ENCODE data around the gene GATA2.
A peak's percentile ranks its signal among the peaks of the same experiment; 100 is the strongest.

The GATA2 gene

DNA sequence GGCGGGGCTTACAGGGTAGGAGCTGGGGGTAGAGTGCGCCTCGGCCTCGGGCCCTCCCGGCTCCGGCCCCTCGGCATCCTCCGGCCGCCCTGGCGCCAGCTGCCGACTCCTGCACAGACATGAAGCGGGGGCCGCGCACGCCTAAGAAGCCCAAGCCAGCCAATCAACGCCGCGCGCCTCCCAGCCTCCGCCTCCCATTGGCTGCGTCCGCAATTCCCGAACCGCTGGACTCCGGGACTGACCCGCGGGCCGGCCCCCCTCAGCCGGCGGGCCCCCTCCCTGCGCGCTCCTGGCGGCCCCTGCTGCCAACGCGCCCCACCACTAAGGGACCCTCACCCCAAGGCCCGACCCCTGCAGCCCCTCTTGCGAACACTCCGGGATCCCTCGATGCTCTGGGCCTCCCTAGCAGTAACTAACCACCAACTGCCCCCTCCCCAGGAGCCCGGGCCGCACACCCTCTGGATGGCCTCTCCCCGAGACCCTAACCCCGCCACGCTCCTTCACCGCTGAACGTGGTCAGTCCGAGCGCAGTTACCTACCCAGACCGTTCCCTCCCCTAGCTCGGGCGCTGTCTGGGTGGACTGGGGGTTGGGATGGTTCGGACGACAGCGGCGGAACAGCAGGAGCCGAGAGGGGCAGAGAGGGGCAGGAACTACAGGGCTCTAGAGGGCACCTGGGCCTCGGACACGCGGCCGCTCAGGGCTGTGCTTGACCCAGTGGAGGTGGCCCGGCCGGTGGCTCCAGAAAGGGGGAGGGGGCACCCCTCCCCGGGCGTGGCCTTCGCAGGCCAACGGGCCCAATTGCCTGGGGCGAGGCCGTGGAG is 5.0 kb downstream of the GATA2 start:
- TF ChIP-seq, protein P1, sequence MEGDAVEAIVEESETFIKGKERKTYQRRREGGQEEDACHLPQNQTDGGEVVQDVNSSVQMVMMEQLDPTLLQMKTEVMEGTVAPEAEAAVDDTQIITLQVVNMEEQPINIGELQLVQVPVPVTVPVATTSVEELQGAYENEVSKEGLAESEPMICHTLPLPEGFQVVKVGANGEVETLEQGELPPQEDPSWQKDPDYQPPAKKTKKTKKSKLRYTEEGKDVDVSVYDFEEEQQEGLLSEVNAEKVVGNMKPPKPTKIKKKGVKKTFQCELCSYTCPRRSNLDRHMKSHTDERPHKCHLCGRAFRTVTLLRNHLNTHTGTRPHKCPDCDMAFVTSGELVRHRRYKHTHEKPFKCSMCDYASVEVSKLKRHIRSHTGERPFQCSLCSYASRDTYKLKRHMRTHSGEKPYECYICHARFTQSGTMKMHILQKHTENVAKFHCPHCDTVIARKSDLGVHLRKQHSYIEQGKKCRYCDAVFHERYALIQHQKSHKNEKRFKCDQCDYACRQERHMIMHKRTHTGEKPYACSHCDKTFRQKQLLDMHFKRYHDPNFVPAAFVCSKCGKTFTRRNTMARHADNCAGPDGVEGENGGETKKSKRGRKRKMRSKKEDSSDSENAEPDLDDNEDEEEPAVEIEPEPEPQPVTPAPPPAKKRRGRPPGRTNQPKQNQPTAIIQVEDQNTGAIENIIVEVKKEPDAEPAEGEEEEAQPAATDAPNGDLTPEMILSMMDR (IDR thresholded peaks at IDR 0.05): no peak
- H3K27ac ChIP-seq: peak overlapping the region; percentile 68 to 79
- DNase-seq (ENCODE audit: low spot score): no peak
- H3K4me3 ChIP-seq: peak overlapping the region; percentile 86

DNA sequence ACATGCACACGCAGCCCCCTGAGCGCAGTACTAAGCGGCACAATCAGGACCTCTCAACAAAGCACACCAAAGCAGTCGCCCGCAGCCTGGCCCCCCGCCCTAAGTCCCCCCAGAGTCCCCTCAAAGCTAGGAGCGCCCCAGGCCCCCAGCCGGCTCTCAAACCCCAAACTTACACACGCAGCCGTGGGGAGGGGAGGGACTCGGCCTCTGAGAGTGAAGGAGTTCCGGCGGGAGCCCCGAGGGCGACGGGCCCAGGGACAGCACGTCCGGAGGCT is 5.5 kb downstream of the GATA2 start:
- TF ChIP-seq, protein P1 (IDR thresholded peaks at IDR 0.05): no peak
- Histone ChIP-seq H3K27ac (peak overlapping the region in 1 of 2 donors; percentile 79), H3K4me3 (peak overlapping the region; percentile 86)
- no peak for DNase-seq (ENCODE audit: low spot score)

DNA sequence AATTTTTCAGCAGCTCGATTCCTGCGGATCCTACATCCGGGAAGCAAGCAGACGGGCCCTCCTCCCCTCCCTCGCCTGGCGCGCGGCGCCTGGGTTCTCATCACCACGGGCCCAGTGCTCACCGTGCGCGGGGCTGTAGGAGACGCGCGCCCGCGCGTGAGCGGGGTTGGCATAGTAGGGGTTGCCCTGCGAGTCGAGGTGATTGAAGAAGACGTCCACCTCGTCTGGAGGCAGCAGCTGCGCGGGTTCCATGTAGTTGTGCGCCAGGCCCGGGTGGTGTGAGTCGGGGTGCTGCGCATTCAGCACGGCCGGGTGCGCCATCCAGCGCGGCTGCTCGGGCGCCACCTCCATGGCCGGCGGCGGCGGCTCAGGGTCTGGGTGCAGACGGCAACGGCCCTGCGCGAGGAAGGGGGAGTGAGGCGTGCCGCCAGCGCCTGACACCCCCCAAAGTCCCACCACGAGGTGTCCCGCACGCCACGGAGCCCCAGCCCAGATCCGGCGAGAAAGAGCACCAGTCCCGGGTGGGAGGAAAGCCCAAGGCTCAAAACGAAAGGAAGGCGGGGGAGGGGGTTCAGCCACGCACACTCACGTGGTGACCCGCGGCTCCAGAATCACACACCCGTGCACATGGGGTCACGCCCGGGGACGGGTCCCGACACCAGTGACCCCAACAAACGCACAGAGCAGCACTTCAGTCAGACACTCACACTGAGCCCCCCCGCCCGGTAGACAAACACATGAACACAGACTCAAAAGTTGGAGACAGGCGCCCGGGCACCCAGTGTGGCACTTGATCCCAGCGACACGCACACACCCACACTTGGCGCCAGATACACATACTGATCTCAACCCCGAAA is 6.1 kb downstream of the GATA2 start:
- Histone ChIP-seq H3K27ac (peak overlapping the region in 1 of 2 donors; percentile 79), H3K4me3 (peak overlapping the region; percentile 86)
- TF ChIP-seq, protein P1 (IDR thresholded peaks at IDR 0.05): no peak
- no peak for DNase-seq (ENCODE audit: low spot score)

DNA sequence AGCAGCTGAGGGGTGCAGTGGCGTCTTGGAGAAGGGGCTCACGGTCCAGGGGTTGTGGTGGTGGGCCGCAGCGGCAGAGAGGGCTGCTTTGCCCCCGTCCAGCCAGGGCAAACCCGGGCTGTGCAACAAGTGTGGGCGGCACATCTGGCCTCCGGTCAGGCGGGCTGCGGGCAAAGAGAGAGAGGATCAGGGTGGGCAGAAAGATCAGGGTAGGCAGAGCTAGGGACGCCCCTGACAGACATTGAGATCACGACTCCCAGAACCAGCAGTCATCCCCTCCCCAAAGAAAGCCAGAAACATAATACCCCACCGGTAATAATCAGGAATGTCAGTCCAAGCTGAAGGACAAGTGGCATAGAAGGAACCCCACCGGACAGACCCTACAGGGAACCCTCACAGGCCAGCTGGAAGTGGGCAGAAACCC is 6.8 kb downstream of the GATA2 start:
- DNase-seq (ENCODE audit: low spot score): no peak
- TF ChIP-seq, protein P1 (IDR thresholded peaks at IDR 0.05): no peak
- Histone ChIP-seq H3K27ac (no peak overlapping the region), H3K4me3 (peak overlapping the region; percentile 86)

DNA sequence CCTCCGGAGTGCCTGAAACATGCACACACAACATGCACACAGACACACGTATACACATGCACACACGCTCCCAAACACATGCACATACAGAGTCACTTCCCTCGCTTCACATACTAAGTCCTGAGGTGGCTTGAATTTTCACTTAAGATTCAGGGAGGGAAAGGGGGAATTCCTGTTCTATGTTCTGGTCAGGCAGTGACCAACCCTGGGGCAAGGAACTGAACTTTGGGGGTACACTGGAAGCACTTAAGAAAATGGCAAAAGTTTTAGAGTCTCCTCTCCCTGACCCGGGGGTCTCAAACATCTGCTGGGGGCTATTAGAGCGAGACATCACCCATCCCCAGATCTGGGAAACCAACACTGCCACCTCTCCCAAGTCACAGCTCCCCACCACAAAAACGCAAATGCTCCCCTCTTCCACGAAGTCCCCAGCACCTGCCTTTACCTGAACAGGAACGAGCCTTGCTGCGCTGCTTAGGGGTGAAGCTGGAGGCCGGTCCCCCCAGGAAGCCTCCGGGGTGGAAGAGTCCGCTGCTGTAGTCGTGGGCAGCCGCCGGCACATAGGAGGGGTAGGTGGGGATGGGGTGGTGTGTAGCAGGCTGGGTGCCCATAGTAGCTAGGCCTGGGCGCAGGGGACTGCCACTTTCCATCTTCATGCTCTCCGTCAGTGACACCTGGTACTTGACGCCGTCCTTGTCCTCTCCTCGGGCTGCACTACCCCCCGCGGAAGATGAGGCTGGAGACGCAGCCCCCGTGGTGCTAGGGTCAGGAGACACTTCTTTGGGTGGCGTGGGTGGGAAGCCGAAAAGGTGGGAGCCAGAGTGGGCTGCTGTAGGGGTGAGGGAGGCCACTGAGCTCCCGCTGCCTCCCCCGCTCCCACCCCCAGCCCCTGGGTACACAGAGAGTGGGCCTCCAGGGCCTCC is 7.5 kb downstream of the GATA2 start:
- DNase-seq (ENCODE audit: low spot score): no peak
- TF ChIP-seq, protein P1 (IDR thresholded peaks at IDR 0.05): no peak
- Histone ChIP-seq H3K4me3 (peak overlapping the region; percentile 86), H3K27ac (no peak overlapping the region)

DNA sequence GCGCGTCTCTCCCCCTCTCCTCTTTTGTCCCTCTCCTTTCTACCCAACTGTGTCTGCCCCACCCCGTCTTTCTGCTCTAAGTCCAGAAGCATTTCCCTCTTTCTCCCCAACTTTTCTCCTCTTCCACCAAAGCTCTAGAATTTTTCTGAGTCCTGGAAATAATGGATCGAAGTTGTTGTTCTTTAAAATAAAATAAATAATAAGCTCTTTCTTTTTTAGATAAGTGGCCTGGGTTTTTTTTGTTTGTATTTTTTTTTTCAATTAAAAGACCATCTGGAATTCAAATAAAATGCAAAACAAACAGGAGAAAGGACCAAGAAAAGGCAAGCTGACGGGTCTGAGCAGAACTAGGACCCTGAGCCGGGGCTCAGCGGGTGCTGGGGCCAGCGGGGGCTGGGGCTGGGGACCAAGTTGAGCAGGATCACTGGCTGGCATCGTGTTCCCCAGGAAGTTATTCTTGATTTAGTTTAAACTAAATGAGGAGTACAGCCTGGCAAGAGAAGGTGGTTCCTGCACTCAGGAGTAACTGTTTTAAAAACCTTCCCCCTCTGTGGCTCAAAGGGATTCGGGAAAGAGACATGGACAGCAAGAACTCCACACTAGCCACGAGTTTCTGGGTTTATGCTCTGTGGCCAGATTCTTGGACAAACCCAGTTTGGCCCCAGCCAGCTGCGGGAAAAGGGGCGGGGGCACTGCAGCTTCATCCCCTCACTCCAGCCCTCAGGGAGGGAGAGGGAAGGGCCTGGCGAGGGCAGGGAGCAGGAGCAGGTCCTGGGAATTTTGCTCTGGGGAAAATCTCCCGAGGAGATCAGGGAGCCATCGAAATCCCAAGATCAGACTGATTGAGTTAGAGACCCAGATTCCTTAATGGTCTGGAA is 8.4 kb downstream of the GATA2 start:
- DNase-seq (ENCODE audit: low spot score): no peak
- TF ChIP-seq, protein P1 (IDR thresholded peaks at IDR 0.05): no peak
- H3K4me3 ChIP-seq: peak overlapping the region; percentile 86
- peak overlapping the region in 1 of 2 donors; percentile 55 for H3K27ac ChIP-seq

All from coronary artery (tissue), 2 donors.